ENCODE data around the gene GOLGA6L25. TPM values are rescaled to one million over a fixed set of nuclear protein-coding genes. Genes with fewer than 3 reads are reported as not detected.
"Not testable (repeated sequence)": the region's sequence is repeated elsewhere in the genome, so short reads cannot be mapped to it uniquely, and the experiment has no call there.

GOLGA6L25 gene
- total RNA-seq, 1 donor from 2014 or later: not detected

GRCh38 chr15:28602152-28602551, 48.8 kb downstream of the GOLGA6L25 start:
- not testable (repeated sequence) for H3K27me3 Mint-ChIP-seq; DNase-seq (ENCODE audit: low spot score, unreplicated experiment); H3K4me3 Mint-ChIP-seq (ENCODE audit: low read depth); H3K4me1 Mint-ChIP-seq (ENCODE audit: low read depth); H3K9me3 Mint-ChIP-seq (ENCODE audit: low read depth); H3K36me3 Mint-ChIP-seq (ENCODE audit: insufficient read depth); H3K27ac Mint-ChIP-seq

Other genes with a start within 250 kb of the GOLGA6L25 start
- 86.2 and 94.6 TPM in 2 replicates for gene HERC2, start 231.4 kb upstream of the GOLGA6L25 start, total RNA-seq
- gene GOLGA6L24, start 195.5 kb upstream of the GOLGA6L25 start, total RNA-seq: not detected in 2 replicates
- not detected in 2 replicates for gene GOLGA8F, start 174.9 kb upstream of the GOLGA6L25 start, total RNA-seq
- not detected in 2 replicates for gene GOLGA8G, start 20.6 kb upstream of the GOLGA6L25 start, total RNA-seq
- gene GOLGA8M, start 158.9 kb downstream of the GOLGA6L25 start, total RNA-seq: 0.18 TPM in 1 of 2 replicates, not detected in the other